SU-DHL-6 (cell line): ENCODE data around the gene KRTAP10-8.

Source experiments
- H2AFZ ChIP-seq: fragments of 200-600 bp; sonication (generic); 2 replicates; pipeline ENCODE4 v1.6.1; 2014; ENCODE audit warnings: low read depth, mild to moderate bottlenecking, moderate library complexity, mixed read lengths, antibody characterized with exemption, low read length; ENCODE audit not compliant: severe bottlenecking
- H3F3A ChIP-seq: fragments of 200-600 bp; shearing (Covaris generic); 2 replicates; pipeline ENCODE4 v1.6.0; 2016; ENCODE audit warnings: antibody characterized with exemption, mild to moderate bottlenecking; ENCODE audit not compliant: insufficient read depth
- H3K27ac ChIP-seq: fragments of 200-600 bp; sonication (generic); 2 replicates; pipeline ENCODE4 v1.5.1; 2016; ENCODE audit warnings: low read depth, mild to moderate bottlenecking, low read length, moderate library complexity, mixed read lengths
- H3K27me3 ChIP-seq: fragments of 200-600 bp; sonication (generic), shearing (Covaris generic); 2 replicates; pipeline ENCODE4 v1.6.0; 2014; ENCODE audit warnings: mild to moderate bottlenecking, low read length
- H3K36me3 ChIP-seq: fragments of 200-600 bp; sonication (generic); 2 replicates; pipeline ENCODE4 v1.6.1; 2014; ENCODE audit warnings: mild to moderate bottlenecking, low read length, mixed read lengths
- H3K4me2 ChIP-seq: fragments of 300-600, 200-600 bp; shearing (Covaris generic), sonication (generic); 2 replicates; pipeline ENCODE4 v1.6.0; 2014; ENCODE audit warnings: low read length, low read depth, mild to moderate bottlenecking; ENCODE audit not compliant: poor library complexity, severe bottlenecking
- H3K4me3 ChIP-seq: fragments of 200-600 bp; sonication (generic); 2 replicates; pipeline ENCODE4 v1.5.1; 2014; ENCODE audit warnings: antibody characterized with exemption, low read length, mild to moderate bottlenecking, mixed read lengths; ENCODE audit not compliant: insufficient read depth, poor library complexity, severe bottlenecking
- H3K79me2 ChIP-seq: fragments of 200-600 bp; sonication (generic); 2 replicates; pipeline ENCODE4 v1.6.1; 2014; ENCODE audit warnings: mild to moderate bottlenecking, low read length, moderate library complexity; ENCODE audit not compliant: insufficient read depth
- H3K9ac ChIP-seq: fragments of 200-600 bp; sonication (generic); 2 replicates; pipeline ENCODE4 v1.7.0; 2014; ENCODE audit warnings: mild to moderate bottlenecking, low read length
- H3K9me2 ChIP-seq: fragments of 200-600 bp; sonication (generic); replicated peaks from 2 replicates; pipeline ENCODE4 v1.6.1; 2014; ENCODE audit warnings: low read length; ENCODE audit not compliant: insufficient read depth
- H3K9me3 ChIP-seq: fragments of 200-600 bp; sonication (generic); 2 replicates; pipeline ENCODE4 v1.6.1; 2014; ENCODE audit warnings: low read length, mixed read lengths; ENCODE audit not compliant: insufficient read depth
- H4K20me1 ChIP-seq: fragments of 200-600 bp; sonication (generic); 2 replicates; pipeline ENCODE4 v1.6.1; 2014; ENCODE audit warnings: low read depth, mild to moderate bottlenecking, antibody characterized with exemption, low read length, moderate library complexity, mixed read lengths
- EZH2phosphoT487 ChIP-seq: fragments of 200-600 bp; sonication (generic), shearing (Covaris generic); conservative IDR thresholded peaks from 2 replicates; pipeline ENCODE4 v1.6.1; 2018; ENCODE audit warnings: mild to moderate bottlenecking, antibody characterized with exemption, low read length, moderate library complexity, mixed read lengths
- TF ChIP-seq, protein P1 (sequence below): fragments of 200-600 bp; sonication (generic); IDR thresholded peaks from one replicate; pipeline ENCODE4 v1.5.1; 2017; ENCODE audit warnings: antibody characterized with exemption, mild to moderate bottlenecking, low read length, moderate library complexity; ENCODE audit not compliant: insufficient read depth, poor library complexity, severe bottlenecking

The KRTAP10-8 gene

DNA sequence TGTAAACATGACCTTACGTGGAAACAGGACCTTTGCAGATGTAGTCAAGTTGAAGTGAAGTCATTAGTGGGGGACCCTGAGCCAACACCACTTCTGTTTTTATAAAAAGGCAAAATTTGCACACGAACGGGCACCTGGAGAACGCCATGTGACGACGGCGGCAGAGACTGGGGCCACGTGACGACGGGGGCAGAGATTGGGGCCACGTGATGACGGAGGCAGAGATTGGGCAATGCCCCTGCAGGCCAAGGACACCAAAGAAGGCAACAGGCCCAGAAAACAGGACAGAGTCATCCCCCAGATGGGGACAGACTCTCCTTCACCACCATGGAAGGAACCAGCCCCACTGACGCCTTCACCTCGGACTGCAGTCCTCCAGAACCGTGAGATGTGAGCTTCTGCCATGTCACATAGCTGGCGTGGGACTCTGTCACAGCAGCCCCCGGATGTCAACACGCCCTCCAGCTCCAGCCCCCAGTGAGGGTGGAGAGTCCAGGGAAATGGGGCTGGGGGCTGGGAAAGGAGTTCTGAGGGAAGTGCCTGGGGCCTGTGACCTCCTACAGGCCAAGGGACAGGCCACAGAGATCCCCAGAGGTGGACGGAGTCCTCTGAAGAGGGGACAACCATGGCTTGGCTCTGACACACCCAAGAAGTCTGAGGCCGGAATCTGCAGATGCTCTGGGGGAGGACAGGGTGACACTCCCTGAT, 38.5 kb downstream of the KRTAP10-8 start:
- TF ChIP-seq, protein P1, sequence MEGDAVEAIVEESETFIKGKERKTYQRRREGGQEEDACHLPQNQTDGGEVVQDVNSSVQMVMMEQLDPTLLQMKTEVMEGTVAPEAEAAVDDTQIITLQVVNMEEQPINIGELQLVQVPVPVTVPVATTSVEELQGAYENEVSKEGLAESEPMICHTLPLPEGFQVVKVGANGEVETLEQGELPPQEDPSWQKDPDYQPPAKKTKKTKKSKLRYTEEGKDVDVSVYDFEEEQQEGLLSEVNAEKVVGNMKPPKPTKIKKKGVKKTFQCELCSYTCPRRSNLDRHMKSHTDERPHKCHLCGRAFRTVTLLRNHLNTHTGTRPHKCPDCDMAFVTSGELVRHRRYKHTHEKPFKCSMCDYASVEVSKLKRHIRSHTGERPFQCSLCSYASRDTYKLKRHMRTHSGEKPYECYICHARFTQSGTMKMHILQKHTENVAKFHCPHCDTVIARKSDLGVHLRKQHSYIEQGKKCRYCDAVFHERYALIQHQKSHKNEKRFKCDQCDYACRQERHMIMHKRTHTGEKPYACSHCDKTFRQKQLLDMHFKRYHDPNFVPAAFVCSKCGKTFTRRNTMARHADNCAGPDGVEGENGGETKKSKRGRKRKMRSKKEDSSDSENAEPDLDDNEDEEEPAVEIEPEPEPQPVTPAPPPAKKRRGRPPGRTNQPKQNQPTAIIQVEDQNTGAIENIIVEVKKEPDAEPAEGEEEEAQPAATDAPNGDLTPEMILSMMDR: no peak
- TF ChIP-seq EZH2phosphoT487: no peak
- no peak overlapping the region for H3K9ac ChIP-seq
- H3K27ac ChIP-seq: no peak overlapping the region
- H2AFZ ChIP-seq: no peak overlapping the region
- no peaks in the 10 kb centered on the region for H3K27me3 ChIP-seq
- no peaks in the 10 kb centered on the region for H3K36me3 ChIP-seq
- H3K9me3 ChIP-seq: no peaks in the 10 kb centered on the region
- no peak overlapping the region for H3K4me2 ChIP-seq
- no peaks in the 10 kb centered on the region for H4K20me1 ChIP-seq
- no peaks in the 10 kb centered on the region for H3F3A ChIP-seq
- no peak overlapping the region for H3K4me3 ChIP-seq
- H3K9me2 ChIP-seq: no peaks in the 10 kb centered on the region
- no peaks in the 10 kb centered on the region for H3K79me2 ChIP-seq

DNA sequence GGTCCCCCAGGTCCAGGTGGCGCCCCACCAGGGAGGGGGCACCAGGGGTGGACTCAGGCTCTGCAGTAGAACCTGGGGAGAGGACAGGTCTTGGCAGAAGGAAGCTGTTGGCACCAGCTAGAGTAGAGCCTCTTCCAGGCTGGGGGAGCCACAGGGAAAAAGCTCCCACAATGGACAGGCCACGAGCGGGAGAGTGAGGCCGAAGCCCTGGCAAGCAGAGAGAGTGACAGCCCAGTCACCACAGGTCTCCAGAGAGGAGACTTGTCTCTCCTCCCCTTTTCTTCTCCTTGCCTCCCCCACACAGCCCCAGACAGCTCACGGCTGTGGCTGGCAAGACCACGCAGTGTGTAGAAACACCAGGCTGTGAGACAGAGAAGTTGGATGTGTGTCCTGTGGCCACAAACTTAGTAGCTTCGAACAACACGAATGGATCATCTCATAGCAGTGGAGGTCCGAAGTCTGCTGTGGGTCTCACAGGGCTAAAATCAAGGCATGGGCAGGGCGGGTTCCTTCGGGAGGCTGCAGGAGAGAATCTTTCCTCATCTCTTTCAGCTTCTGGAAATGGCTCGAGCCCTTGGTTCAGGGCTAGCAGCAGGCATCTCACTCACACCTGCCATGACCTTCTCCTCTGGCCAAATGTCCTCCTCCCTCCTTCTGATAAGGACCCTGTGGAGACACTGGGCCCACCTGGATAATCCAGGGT, 39.2 kb downstream of the KRTAP10-8 start:
- Histone ChIP-seq H3K9ac (no peak overlapping the region), H3K27ac (no peak overlapping the region), H2AFZ (no peak overlapping the region), H3F3A (no peaks in the 10 kb centered on the region), H4K20me1 (no peaks in the 10 kb centered on the region), H3K36me3 (no peaks in the 10 kb centered on the region), H3K4me2 (no peak overlapping the region), H3K9me2 (no peaks in the 10 kb centered on the region), H3K27me3 (no peaks in the 10 kb centered on the region), H3K4me3 (no peak overlapping the region), H3K79me2 (no peaks in the 10 kb centered on the region), H3K9me3 (no peaks in the 10 kb centered on the region)
- no peak for TF ChIP-seq EZH2phosphoT487
- TF ChIP-seq, protein P1: no peak

DNA sequence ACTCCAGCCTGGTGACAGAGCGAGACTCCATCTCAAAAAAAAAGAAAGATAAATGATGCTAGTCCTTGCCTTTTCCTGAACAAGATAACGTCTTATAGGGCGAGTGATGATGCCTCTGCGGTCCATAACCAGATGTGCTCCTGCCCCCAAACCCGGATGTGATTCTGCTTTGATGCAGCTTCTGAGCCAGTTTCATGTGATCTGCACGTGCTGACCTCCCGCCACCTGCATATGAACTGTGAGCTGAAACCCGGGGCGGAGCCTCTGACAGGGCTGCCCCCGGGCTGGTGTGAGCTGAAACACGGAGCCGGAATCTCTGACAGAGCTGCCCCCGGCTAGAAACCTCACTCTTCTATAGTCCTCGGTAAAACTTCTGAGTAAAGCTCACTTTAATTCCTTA, 41.2 kb downstream of the KRTAP10-8 start:
- no peaks in the 10 kb centered on the region for H3F3A ChIP-seq
- TF ChIP-seq EZH2phosphoT487: no peak
- TF ChIP-seq, protein P1: no peak

More for the DNA sequence above, 41.2 kb downstream of the KRTAP10-8 start:
- no peaks in the 10 kb centered on the region for H3K36me3 ChIP-seq
- H3K9me2 ChIP-seq: no peaks in the 10 kb centered on the region
- no peaks in the 10 kb centered on the region for H3K27me3 ChIP-seq
- H3K4me2 ChIP-seq: no peak overlapping the region
- H3K4me3 ChIP-seq: no peak overlapping the region
- no peak overlapping the region for H3K9ac ChIP-seq
- H3K27ac ChIP-seq: no peak overlapping the region
- no peaks in the 10 kb centered on the region for H3K9me3 ChIP-seq
- H4K20me1 ChIP-seq: no peaks in the 10 kb centered on the region
- no peak overlapping the region for H2AFZ ChIP-seq
- H3K79me2 ChIP-seq: no peaks in the 10 kb centered on the region
